ENCODE measurements around the gene ZHX3. TPM values are rescaled to one million over a fixed set of nuclear protein-coding genes. Genes with fewer than 3 reads are reported as not detected.

Gene ZHX3
- total and polyA plus RNA-seq, 9 of the 15 experiments (the other 6 are each of a cell fraction or from before 2014, with no cell fraction given): 0.80 to 14.6 (median 4.9) TPM

DNA sequence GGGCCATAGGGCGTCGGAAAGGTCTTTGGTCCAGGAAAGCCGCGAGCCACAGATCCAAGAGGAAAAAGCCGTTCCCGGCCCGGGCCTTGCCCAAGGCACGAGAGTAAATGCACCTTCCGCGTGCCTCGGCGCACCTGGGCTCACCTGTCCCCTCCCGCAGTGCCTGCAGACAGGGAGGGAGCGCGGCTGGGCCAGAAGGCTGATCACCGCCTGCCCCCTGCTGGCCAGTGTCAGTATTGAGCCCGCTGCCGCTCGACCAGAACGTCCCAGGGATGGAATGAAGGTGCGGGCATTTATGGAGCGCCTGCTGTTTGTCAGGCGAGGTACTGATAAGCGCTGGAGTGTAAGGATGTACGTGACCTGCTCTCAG is 22.4 kb upstream of the ZHX3 start (continued):
- TF ChIP-seq FOS (IDR thresholded peaks at IDR 0.05; ENCODE audit: extremely low read depth, insufficient read length) (no peak), ZNF12 (CRISPR knock-in tag; IDR thresholded peaks at IDR 0.05) (no peak), MECOM (CRISPR knock-in tag; IDR thresholded peaks at IDR 0.05) (no peak), ZNF431 (CRISPR knock-in tag; IDR thresholded peaks at IDR 0.05) (no peak), CBX5 (IDR thresholded peaks at IDR 0.05; ENCODE audit: borderline replicate concordance, low read depth) (no peak), ZNF444 (CRISPR knock-in tag; IDR thresholded peaks at IDR 0.05) (no peak), ZNF507 (tag; conservative IDR thresholded peaks at IDR 0.05) (no peak), BHLHE40 (IDR thresholded peaks at IDR 0.05; ENCODE audit: low read length) (peak; percentile 26; the same call in 1 of the 2 replicates), ARID1B (IDR thresholded peaks at IDR 0.05) (no peak), FOXA3 (CRISPR knock-in tag; conservative IDR thresholded peaks at IDR 0.05 in 1 of 2, IDR thresholded peaks at IDR 0.05 in 1 of 2) (no peak), ZNF354B (CRISPR knock-in tag; IDR thresholded peaks at IDR 0.05) (no peak)
- TF ChIP-seq, protein P1, sequence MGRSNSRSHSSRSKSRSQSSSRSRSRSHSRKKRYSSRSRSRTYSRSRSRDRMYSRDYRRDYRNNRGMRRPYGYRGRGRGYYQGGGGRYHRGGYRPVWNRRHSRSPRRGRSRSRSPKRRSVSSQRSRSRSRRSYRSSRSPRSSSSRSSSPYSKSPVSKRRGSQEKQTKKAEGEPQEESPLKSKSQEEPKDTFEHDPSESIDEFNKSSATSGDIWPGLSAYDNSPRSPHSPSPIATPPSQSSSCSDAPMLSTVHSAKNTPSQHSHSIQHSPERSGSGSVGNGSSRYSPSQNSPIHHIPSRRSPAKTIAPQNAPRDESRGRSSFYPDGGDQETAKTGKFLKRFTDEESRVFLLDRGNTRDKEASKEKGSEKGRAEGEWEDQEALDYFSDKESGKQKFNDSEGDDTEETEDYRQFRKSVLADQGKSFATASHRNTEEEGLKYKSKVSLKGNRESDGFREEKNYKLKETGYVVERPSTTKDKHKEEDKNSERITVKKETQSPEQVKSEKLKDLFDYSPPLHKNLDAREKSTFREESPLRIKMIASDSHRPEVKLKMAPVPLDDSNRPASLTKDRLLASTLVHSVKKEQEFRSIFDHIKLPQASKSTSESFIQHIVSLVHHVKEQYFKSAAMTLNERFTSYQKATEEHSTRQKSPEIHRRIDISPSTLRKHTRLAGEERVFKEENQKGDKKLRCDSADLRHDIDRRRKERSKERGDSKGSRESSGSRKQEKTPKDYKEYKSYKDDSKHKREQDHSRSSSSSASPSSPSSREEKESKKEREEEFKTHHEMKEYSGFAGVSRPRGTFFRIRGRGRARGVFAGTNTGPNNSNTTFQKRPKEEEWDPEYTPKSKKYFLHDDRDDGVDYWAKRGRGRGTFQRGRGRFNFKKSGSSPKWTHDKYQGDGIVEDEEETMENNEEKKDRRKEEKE (IDR thresholded peaks at IDR 0.05; ENCODE audit: borderline replicate concordance in 1 of 2, control insufficient read depth in 1 of 2, low read depth in 2 of 2, low read length in 1 of 2): no peak
- TF ChIP-seq, protein P2, sequence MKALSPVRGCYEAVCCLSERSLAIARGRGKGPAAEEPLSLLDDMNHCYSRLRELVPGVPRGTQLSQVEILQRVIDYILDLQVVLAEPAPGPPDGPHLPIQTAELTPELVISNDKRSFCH (CRISPR knock-in tag; IDR thresholded peaks at IDR 0.05): no peak
- TF ChIP-seq, protein P2 (tag; IDR thresholded peaks at IDR 0.05): no peak
- TF ChIP-seq, protein P3, sequence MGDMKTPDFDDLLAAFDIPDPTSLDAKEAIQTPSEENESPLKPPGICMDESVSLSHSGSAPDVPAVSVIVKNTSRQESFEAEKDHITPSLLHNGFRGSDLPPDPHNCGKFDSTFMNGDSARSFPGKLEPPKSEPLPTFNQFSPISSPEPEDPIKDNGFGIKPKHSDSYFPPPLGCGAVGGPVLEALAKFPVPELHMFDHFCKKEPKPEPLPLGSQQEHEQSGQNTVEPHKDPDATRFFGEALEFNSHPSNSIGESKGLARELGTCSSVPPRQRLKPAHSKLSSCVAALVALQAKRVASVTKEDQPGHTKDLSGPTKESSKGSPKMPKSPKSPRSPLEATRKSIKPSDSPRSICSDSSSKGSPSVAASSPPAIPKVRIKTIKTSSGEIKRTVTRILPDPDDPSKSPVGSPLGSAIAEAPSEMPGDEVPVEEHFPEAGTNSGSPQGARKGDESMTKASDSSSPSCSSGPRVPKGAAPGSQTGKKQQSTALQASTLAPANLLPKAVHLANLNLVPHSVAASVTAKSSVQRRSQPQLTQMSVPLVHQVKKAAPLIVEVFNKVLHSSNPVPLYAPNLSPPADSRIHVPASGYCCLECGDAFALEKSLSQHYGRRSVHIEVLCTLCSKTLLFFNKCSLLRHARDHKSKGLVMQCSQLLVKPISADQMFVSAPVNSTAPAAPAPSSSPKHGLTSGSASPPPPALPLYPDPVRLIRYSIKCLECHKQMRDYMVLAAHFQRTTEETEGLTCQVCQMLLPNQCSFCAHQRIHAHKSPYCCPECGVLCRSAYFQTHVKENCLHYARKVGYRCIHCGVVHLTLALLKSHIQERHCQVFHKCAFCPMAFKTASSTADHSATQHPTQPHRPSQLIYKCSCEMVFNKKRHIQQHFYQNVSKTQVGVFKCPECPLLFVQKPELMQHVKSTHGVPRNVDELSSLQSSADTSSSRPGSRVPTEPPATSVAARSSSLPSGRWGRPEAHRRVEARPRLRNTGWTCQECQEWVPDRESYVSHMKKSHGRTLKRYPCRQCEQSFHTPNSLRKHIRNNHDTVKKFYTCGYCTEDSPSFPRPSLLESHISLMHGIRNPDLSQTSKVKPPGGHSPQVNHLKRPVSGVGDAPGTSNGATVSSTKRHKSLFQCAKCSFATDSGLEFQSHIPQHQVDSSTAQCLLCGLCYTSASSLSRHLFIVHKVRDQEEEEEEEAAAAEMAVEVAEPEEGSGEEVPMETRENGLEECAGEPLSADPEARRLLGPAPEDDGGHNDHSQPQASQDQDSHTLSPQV (IDR thresholded peaks at IDR 0.05): no peak
- TF ChIP-seq, protein P4, sequence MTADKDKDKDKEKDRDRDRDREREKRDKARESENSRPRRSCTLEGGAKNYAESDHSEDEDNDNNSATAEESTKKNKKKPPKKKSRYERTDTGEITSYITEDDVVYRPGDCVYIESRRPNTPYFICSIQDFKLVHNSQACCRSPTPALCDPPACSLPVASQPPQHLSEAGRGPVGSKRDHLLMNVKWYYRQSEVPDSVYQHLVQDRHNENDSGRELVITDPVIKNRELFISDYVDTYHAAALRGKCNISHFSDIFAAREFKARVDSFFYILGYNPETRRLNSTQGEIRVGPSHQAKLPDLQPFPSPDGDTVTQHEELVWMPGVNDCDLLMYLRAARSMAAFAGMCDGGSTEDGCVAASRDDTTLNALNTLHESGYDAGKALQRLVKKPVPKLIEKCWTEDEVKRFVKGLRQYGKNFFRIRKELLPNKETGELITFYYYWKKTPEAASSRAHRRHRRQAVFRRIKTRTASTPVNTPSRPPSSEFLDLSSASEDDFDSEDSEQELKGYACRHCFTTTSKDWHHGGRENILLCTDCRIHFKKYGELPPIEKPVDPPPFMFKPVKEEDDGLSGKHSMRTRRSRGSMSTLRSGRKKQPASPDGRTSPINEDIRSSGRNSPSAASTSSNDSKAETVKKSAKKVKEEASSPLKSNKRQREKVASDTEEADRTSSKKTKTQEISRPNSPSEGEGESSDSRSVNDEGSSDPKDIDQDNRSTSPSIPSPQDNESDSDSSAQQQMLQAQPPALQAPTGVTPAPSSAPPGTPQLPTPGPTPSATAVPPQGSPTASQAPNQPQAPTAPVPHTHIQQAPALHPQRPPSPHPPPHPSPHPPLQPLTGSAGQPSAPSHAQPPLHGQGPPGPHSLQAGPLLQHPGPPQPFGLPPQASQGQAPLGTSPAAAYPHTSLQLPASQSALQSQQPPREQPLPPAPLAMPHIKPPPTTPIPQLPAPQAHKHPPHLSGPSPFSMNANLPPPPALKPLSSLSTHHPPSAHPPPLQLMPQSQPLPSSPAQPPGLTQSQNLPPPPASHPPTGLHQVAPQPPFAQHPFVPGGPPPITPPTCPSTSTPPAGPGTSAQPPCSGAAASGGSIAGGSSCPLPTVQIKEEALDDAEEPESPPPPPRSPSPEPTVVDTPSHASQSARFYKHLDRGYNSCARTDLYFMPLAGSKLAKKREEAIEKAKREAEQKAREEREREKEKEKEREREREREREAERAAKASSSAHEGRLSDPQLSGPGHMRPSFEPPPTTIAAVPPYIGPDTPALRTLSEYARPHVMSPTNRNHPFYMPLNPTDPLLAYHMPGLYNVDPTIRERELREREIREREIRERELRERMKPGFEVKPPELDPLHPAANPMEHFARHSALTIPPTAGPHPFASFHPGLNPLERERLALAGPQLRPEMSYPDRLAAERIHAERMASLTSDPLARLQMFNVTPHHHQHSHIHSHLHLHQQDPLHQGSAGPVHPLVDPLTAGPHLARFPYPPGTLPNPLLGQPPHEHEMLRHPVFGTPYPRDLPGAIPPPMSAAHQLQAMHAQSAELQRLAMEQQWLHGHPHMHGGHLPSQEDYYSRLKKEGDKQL (CRISPR knock-in tag; IDR thresholded peaks at IDR 0.05; ENCODE audit: borderline replicate concordance): no peak
